DND-41 (cell line): ENCODE data around the gene TEX38.

Source experiments
- ATAC-seq: fragments of 200-7000 bp; cut with Tn5 transposase; 3 replicates; pipeline ENCODE4 v1.9.1; 2021; ENCODE audit warnings: low read depth; ENCODE audit not compliant: insufficient read depth
- DNase-seq: peaks from one replicate; pipeline ENCODE4 v3.0.0-alpha.2; 2020
- H2AFZ ChIP-seq: 2 replicates; pipeline ENCODE4 v1.6.0; 2012; ENCODE audit warnings: low read depth, low read length
- H3K27ac ChIP-seq: 2 replicates; pipeline ENCODE4 v1.5.1; 2012; ENCODE audit warnings: low read length, inconsistent platforms
- H3K27me3 ChIP-seq: fragments of 200-600 bp; sonication (generic); 2 replicates; pipeline ENCODE4 v1.6.0; 2012; ENCODE audit warnings: low read length, mild to moderate bottlenecking, inconsistent platforms; ENCODE audit not compliant: insufficient read depth, poor library complexity
- H3K36me3 ChIP-seq: 2 replicates; pipeline ENCODE4 v1.5.1; 2012; ENCODE audit warnings: low read length, inconsistent platforms; ENCODE audit not compliant: insufficient read depth
- H3K4me1 ChIP-seq: 2 replicates; pipeline ENCODE4 v1.5.1; 2012; ENCODE audit warnings: mild to moderate bottlenecking, low read length; ENCODE audit not compliant: insufficient read depth
- H3K4me2 ChIP-seq: 2 replicates; pipeline ENCODE4 v1.6.0; 2012; ENCODE audit warnings: mild to moderate bottlenecking, moderate library complexity, low read length, inconsistent platforms; ENCODE audit not compliant: insufficient read depth
- H3K4me3 ChIP-seq, 2 experiments: fragments of 200-600 bp in 1 of 2; shearing (Covaris generic) in 1 of 2; 2 replicates each; pipeline ENCODE4 v1.5.1; 2012 to 2016; ENCODE audit warnings: inconsistent platforms in 2 of 2, low read length in 2 of 2, mild to moderate bottlenecking in 2 of 2, low read depth in 1 of 2, moderate library complexity in 1 of 2
- H3K79me2 ChIP-seq: 2 replicates; pipeline ENCODE4 v1.6.0; 2012; ENCODE audit warnings: low read length, inconsistent platforms; ENCODE audit not compliant: insufficient read depth
- H3K9ac ChIP-seq: 2 replicates; pipeline ENCODE4 v1.6.0; 2012; ENCODE audit warnings: low read depth, mild to moderate bottlenecking, inconsistent platforms, low read length, moderate library complexity
- H3K9me3 ChIP-seq: 2 replicates; pipeline ENCODE4 v1.5.1; 2012; ENCODE audit warnings: low read length, moderate library complexity, mild to moderate bottlenecking, inconsistent platforms; ENCODE audit not compliant: insufficient read depth, severe bottlenecking
- H4K20me1 ChIP-seq: 2 replicates; pipeline ENCODE4 v1.6.0; 2012; ENCODE audit warnings: low read length; ENCODE audit not compliant: insufficient read depth
- EZH2 ChIP-seq: IDR thresholded peaks from 3 replicates; pipeline ENCODE4 v1.6.1; 2012; ENCODE audit warnings: borderline replicate concordance, low read depth, mild to moderate bottlenecking, moderate library complexity, low read length, inconsistent platforms; ENCODE audit not compliant: severe bottlenecking
- TF ChIP-seq, protein P1 (sequence below): IDR thresholded peaks from 2 replicates; pipeline ENCODE4 v1.5.1; 2012; ENCODE audit warnings: borderline replicate concordance, low read length, moderate library complexity, mild to moderate bottlenecking; ENCODE audit not compliant: poor library complexity, severe bottlenecking; ENCODE audit errors: extremely low read depth

Gene TEX38

GRCh38 chr1:46721686-46722205 lies 50.1 kb downstream of the TEX38 start:
- no peak for TF ChIP-seq EZH2
- TF ChIP-seq, protein P1, sequence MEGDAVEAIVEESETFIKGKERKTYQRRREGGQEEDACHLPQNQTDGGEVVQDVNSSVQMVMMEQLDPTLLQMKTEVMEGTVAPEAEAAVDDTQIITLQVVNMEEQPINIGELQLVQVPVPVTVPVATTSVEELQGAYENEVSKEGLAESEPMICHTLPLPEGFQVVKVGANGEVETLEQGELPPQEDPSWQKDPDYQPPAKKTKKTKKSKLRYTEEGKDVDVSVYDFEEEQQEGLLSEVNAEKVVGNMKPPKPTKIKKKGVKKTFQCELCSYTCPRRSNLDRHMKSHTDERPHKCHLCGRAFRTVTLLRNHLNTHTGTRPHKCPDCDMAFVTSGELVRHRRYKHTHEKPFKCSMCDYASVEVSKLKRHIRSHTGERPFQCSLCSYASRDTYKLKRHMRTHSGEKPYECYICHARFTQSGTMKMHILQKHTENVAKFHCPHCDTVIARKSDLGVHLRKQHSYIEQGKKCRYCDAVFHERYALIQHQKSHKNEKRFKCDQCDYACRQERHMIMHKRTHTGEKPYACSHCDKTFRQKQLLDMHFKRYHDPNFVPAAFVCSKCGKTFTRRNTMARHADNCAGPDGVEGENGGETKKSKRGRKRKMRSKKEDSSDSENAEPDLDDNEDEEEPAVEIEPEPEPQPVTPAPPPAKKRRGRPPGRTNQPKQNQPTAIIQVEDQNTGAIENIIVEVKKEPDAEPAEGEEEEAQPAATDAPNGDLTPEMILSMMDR: no peak
- Histone ChIP-seq H2AFZ (no peak overlapping the region), H3K4me1 (peaks cover 24% of the 10 kb centered on the region), H3K4me3 (no peak overlapping the region), H4K20me1 (no peaks in the 10 kb centered on the region; the same call in 1 of the 2 replicates), H3K9me3 (no peaks in the 10 kb centered on the region), H3K27ac (no peak overlapping the region), H3K36me3 (peaks cover 4% of the 10 kb centered on the region; the same call in 1 of the 2 replicates), H3K4me2 (no peak overlapping the region), H3K27me3 (no peaks in the 10 kb centered on the region), H3K9ac (no peak overlapping the region), H3K79me2 (peaks cover 21% of the 10 kb centered on the region)
- ATAC-seq (no peak), DNase-seq (no peak)
